SK-N-SH treated with all-trans-retinoic acid at 6 μM for 48 hours (cell line): Measurements from ENCODE around the gene DDIAS.

ENCODE experiments used
- ATAC-seq: fragments of 200-7000 bp; cut with Tn5 transposase; 3 replicates; pipeline ENCODE4 v1.9.1; 2020; ENCODE audit warnings: mild to moderate bottlenecking, moderate library complexity
- ARNTL ChIP-seq: fragments of 450-650 bp; formaldehyde crosslinking; IDR thresholded peaks from 2 replicates; pipeline ENCODE4 v1.5.0; 2020; ENCODE audit warnings: low read depth, mild to moderate bottlenecking, moderate library complexity, borderline replicate concordance
- BACH2 ChIP-seq: fragments of 250-450 bp; sonication (Bioruptor Pico); IDR thresholded peaks from 2 replicates; pipeline ENCODE4 v1.9.0; 2021; ENCODE audit warnings: mild to moderate bottlenecking, borderline replicate concordance
- CREB5 ChIP-seq: fragments of 250-450 bp; sonication (Bioruptor Pico); IDR thresholded peaks from 2 replicates; pipeline ENCODE4 v1.5.1; 2020; ENCODE audit warnings: low read depth, mild to moderate bottlenecking, moderate library complexity
- CSDC2 ChIP-seq: fragments of 250-450 bp; sonication (Bioruptor Pico); IDR thresholded peaks from 2 replicates; pipeline ENCODE4 v1.5.0; 2020; ENCODE audit warnings: mild to moderate bottlenecking, moderate library complexity
- CSRNP3 ChIP-seq: fragments of 250-450 bp; sonication (Bioruptor Pico); IDR thresholded peaks from 2 replicates; pipeline ENCODE4 v1.5.1; 2021; ENCODE audit warnings: mild to moderate bottlenecking, moderate library complexity
- ESRRG ChIP-seq: fragments of 250-450 bp; sonication (Bioruptor Pico); IDR thresholded peaks from 2 replicates; pipeline ENCODE4 v1.6.1; 2021; ENCODE audit warnings: mild to moderate bottlenecking
- GLIS3 ChIP-seq: fragments of 250-450 bp; sonication (Bioruptor Pico); IDR thresholded peaks from 2 replicates; pipeline ENCODE4 v1.5.0; 2020; ENCODE audit warnings: mild to moderate bottlenecking, moderate library complexity
- ISL1 ChIP-seq: fragments of 250-450 bp; sonication (Bioruptor Pico); IDR thresholded peaks from 2 replicates; pipeline ENCODE4 v2.1.2; 2022; ENCODE audit warnings: mild to moderate bottlenecking, moderate library complexity
- PPARA ChIP-seq: fragments of 250-450 bp; sonication (Bioruptor Pico); IDR thresholded peaks from 2 replicates; pipeline ENCODE4 v1.5.0; 2020; ENCODE audit warnings: mild to moderate bottlenecking, borderline replicate concordance
- RARB ChIP-seq: fragments of 250-450 bp; sonication (Bioruptor Pico); IDR thresholded peaks from 2 replicates; pipeline ENCODE4 v1.8.0; 2021; ENCODE audit warnings: mild to moderate bottlenecking, moderate library complexity
- SNAI2 ChIP-seq: fragments of 250-450 bp; sonication (Bioruptor Pico); IDR thresholded peaks from 2 replicates; pipeline ENCODE4 v1.5.0; 2020; ENCODE audit warnings: mild to moderate bottlenecking, moderate library complexity
- TCF4 ChIP-seq: fragments of 250-450 bp; sonication (Bioruptor Pico); IDR thresholded peaks from 2 replicates; pipeline ENCODE4 v1.8.0; 2021; ENCODE audit warnings: mild to moderate bottlenecking, moderate library complexity, borderline replicate concordance
- TOX ChIP-seq: fragments of 250-450 bp; sonication (Bioruptor Pico); IDR thresholded peaks from 2 replicates; pipeline ENCODE4 v1.8.0; 2021; ENCODE audit warnings: mild to moderate bottlenecking, moderate library complexity, borderline replicate concordance
- ZC3H10 ChIP-seq: fragments of 250-450 bp; sonication (Bioruptor Pico); IDR thresholded peaks from 2 replicates; pipeline ENCODE4 v1.5.1; 2021; ENCODE audit warnings: mild to moderate bottlenecking, moderate library complexity
- ZFP3 ChIP-seq: fragments of 250-450 bp; sonication (Bioruptor Pico); IDR thresholded peaks from 2 replicates; pipeline ENCODE4 v1.5.0; 2020; ENCODE audit warnings: mild to moderate bottlenecking, moderate library complexity
- ZFP30 ChIP-seq: fragments of 450-650 bp; formaldehyde crosslinking; IDR thresholded peaks from 2 replicates; pipeline ENCODE4 v1.5.0; 2022; ENCODE audit warnings: mild to moderate bottlenecking, moderate library complexity
- ZNF565 ChIP-seq: fragments of 450-650 bp; formaldehyde crosslinking; conservative IDR thresholded peaks from 2 replicates; pipeline ENCODE4 v1.5.0; 2020; ENCODE audit warnings: low read depth, mild to moderate bottlenecking, moderate library complexity
- ZNF70 ChIP-seq: fragments of 450-650 bp; formaldehyde crosslinking; IDR thresholded peaks from 2 replicates; pipeline ENCODE4 v1.5.0; 2020; ENCODE audit warnings: mild to moderate bottlenecking, moderate library complexity
- ZNF8 ChIP-seq: fragments of 450-650 bp; formaldehyde crosslinking; IDR thresholded peaks from 2 replicates; pipeline ENCODE4 v1.5.0; 2020; ENCODE audit warnings: mild to moderate bottlenecking, moderate library complexity
- TF ChIP-seq, protein P1 (sequence below): fragments of 250-450 bp; sonication (Bioruptor Pico); IDR thresholded peaks from 2 replicates; pipeline ENCODE4 v1.8.0; 2020; ENCODE audit warnings: mild to moderate bottlenecking, moderate library complexity, borderline replicate concordance
- TF ChIP-seq, protein P2 (sequence below): fragments of 250-450 bp; sonication (Bioruptor Pico); IDR thresholded peaks from 2 replicates; pipeline ENCODE4 v1.8.0; 2021; ENCODE audit warnings: low read depth, mild to moderate bottlenecking, moderate library complexity, borderline replicate concordance
- TF ChIP-seq, protein P3 (sequence below): fragments of 250-450 bp; sonication (Bioruptor Pico); IDR thresholded peaks from 2 replicates; pipeline ENCODE4 v1.5.0; 2020; ENCODE audit warnings: mild to moderate bottlenecking, moderate library complexity

Gene DDIAS

DNA sequence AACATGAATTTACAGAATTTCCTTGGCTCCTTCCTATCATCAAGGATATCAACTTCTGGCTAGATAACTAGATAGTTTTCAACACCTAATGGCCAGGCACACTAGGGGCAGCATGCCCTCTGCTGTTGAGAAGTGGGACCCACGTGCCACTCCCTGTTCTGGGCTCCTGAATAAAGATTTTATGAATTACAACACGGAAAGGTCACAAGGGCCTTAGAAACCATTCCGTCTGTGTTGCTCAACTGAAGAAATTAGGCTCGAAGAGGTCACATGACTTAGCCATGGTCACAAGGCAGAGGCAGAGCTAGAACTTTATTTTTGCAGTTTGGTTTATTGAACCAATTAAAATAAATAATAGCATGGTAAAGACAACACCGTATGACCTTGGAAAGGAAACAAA lies 37.3 kb upstream of the DDIAS start:
- TF ChIP-seq CSRNP3 (no peak), ZC3H10 (CRISPR knock-in tag) (no peak), CSDC2 (CRISPR knock-in tag) (no peak)
- ATAC-seq = peak; percentile 94

DNA sequence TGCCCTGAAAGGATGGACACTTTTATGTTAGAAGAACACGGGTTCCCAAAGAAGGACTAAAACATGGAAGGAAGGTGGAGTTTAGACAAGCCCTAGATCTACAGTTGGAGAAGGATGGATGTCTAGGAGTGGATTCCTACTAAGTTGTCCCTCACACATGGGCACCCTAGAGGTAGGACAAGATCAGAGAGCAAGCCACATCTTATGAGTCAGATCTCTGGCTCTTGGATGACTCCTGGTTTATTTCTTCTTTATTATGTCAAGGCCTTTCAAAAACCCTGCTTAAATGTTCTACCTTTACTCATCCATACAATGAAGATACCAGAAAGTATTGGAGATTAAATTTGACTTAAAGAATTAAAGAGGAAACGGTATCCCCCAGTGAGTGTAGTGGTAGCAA lies 35.7 kb upstream of the DDIAS start:
- no peak for TF ChIP-seq CSRNP3
- TF ChIP-seq TCF4 = no peak
- TF ChIP-seq, protein P1, sequence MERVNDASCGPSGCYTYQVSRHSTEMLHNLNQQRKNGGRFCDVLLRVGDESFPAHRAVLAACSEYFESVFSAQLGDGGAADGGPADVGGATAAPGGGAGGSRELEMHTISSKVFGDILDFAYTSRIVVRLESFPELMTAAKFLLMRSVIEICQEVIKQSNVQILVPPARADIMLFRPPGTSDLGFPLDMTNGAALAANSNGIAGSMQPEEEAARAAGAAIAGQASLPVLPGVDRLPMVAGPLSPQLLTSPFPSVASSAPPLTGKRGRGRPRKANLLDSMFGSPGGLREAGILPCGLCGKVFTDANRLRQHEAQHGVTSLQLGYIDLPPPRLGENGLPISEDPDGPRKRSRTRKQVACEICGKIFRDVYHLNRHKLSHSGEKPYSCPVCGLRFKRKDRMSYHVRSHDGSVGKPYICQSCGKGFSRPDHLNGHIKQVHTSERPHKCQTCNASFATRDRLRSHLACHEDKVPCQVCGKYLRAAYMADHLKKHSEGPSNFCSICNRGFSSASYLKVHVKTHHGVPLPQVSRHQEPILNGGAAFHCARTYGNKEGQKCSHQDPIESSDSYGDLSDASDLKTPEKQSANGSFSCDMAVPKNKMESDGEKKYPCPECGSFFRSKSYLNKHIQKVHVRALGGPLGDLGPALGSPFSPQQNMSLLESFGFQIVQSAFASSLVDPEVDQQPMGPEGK (CRISPR knock-in tag) = no peak
- no peak for TF ChIP-seq ZNF70 (CRISPR knock-in tag)
- TF ChIP-seq ZNF8 (CRISPR knock-in tag) = no peak
- TF ChIP-seq ZFP3 = no peak
- TF ChIP-seq CREB5 (CRISPR knock-in tag) = no peak
- no peak for TF ChIP-seq CSDC2 (CRISPR knock-in tag)
- TF ChIP-seq ARNTL (CRISPR knock-in tag) = no peak
- TF ChIP-seq TOX = no peak
- TF ChIP-seq PPARA (CRISPR knock-in tag) = no peak
- TF ChIP-seq ZNF565 (CRISPR knock-in tag) = no peak
- TF ChIP-seq ZC3H10 (CRISPR knock-in tag) = no peak
- TF ChIP-seq, protein P2, sequence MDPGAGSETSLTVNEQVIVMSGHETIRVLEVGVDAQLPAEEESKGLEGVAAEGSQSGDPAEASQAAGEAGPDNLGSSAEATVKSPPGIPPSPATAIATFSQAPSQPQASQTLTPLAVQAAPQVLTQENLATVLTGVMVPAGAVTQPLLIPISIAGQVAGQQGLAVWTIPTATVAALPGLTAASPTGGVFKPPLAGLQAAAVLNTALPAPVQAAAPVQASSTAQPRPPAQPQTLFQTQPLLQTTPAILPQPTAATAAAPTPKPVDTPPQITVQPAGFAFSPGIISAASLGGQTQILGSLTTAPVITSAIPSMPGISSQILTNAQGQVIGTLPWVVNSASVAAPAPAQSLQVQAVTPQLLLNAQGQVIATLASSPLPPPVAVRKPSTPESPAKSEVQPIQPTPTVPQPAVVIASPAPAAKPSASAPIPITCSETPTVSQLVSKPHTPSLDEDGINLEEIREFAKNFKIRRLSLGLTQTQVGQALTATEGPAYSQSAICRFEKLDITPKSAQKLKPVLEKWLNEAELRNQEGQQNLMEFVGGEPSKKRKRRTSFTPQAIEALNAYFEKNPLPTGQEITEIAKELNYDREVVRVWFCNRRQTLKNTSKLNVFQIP (CRISPR knock-in tag) = no peak
- TF ChIP-seq, protein P3, sequence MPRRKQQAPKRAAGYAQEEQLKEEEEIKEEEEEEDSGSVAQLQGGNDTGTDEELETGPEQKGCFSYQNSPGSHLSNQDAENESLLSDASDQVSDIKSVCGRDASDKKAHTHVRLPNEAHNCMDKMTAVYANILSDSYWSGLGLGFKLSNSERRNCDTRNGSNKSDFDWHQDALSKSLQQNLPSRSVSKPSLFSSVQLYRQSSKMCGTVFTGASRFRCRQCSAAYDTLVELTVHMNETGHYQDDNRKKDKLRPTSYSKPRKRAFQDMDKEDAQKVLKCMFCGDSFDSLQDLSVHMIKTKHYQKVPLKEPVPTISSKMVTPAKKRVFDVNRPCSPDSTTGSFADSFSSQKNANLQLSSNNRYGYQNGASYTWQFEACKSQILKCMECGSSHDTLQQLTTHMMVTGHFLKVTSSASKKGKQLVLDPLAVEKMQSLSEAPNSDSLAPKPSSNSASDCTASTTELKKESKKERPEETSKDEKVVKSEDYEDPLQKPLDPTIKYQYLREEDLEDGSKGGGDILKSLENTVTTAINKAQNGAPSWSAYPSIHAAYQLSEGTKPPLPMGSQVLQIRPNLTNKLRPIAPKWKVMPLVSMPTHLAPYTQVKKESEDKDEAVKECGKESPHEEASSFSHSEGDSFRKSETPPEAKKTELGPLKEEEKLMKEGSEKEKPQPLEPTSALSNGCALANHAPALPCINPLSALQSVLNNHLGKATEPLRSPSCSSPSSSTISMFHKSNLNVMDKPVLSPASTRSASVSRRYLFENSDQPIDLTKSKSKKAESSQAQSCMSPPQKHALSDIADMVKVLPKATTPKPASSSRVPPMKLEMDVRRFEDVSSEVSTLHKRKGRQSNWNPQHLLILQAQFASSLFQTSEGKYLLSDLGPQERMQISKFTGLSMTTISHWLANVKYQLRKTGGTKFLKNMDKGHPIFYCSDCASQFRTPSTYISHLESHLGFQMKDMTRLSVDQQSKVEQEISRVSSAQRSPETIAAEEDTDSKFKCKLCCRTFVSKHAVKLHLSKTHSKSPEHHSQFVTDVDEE (CRISPR knock-in tag) = no peak
- 0 out of 3 replicates have a peak, but pooled peaks have one; percentile 23 for ATAC-seq

DNA sequence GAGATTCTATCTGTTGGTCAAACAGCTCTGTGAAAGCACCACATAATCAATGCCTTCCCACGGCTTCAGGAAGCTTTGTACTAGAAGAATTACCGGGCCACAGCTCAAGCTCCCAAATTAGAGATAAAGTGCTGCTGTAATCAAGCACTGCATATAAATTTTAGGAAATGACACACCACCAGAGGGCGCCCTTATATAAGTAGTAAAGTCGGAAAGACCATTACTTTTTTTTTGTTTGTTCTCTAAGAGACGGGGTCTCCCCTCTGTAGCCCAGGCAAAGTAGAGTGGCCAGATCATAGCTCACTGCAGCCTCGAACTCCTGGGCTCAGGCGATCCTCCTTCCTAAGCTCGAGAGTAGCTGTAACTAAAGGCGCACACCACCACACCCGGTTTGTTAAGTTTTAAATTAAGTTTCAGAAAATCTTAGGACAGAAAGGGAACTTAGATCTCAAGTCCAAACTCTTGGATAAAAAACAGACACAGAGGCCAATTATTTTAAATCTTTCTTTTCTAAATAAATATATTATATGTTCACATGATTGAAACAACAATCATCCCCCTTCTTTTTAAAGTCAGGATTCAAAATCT lies 33.9 kb upstream of the DDIAS start:
- ATAC-seq = peak; percentile 64
- TF ChIP-seq BACH2 (CRISPR knock-in tag) (no peak), ZFP30 (CRISPR knock-in tag) (no peak), RARB (CRISPR knock-in tag) (no peak), CSDC2 (CRISPR knock-in tag) (no peak), ZNF565 (CRISPR knock-in tag) (no peak), SNAI2 (no peak), CREB5 (CRISPR knock-in tag) (no peak), TCF4 (no peak), ZFP3 (no peak), ZC3H10 (CRISPR knock-in tag) (no peak), ISL1 (CRISPR knock-in tag) (no peak), GLIS3 (CRISPR knock-in tag) (no peak), ESRRG (no peak), PPARA (CRISPR knock-in tag) (no peak), ZNF70 (CRISPR knock-in tag) (no peak)
- TF ChIP-seq, protein P2 (CRISPR knock-in tag) = no peak
